HTR-8/SVneo (cell line): ENCODE measurements around the gene TRANK1.
A peak's percentile ranks its signal among the peaks of the same experiment; 100 is the strongest.

Source experiments
- DNase-seq: peaks from one replicate; pipeline ENCODE4 v3.0.0; 2011; ENCODE audit warnings: low spot score, mixed read lengths; ENCODE audit not compliant: insufficient read length
- FAIRE-seq: peaks from 2 replicates; lab custom pipeline; 2011; peaks lifted over from hg19 to GRCh38; lab: Jason Lieb, UNC

Gene TRANK1

DNA sequence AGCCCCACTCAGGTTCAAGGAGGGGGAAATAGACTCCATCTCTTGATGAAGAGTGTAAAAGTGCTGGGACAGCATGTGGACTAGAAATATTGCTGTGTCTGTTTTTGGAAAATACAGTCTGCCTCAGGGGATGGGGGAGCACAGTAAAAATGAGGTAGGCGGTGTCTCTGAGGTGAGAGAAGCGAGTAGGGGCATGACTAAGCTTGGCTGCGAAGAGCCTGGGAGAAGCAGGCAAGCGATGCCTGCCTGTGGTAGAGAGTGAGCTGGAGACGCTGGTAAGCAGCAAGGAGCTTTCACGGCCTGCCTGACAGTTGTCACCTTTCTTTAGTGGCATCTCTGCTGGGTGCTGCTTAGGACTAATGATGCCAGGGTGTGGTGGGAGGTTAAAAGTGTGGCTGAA lies 131.5 kb downstream of the TRANK1 start:
- DNase-seq = no peak
- no peak for FAIRE-seq

DNA sequence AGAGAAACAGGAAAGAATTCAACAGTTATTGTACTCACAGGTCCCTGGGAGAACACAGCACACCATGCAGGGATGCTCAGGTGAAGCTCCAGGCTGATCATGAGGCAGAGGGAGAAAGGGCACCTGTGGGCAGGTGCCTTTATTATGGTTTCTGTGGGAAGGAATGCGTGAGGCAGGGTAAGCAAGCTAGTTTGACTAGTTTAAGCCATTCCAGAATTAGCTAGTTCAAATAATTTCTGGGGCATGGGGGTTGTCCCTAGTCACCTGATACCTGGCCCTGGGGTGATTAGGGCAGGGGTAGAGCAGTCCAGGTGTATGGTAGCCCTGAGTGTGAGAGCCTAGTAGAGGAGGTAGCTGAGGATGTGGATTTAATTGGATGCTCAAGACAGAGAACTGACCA lies 132.6 kb downstream of the TRANK1 start:
- DNase-seq (no peak), FAIRE-seq (no peak)

DNA sequence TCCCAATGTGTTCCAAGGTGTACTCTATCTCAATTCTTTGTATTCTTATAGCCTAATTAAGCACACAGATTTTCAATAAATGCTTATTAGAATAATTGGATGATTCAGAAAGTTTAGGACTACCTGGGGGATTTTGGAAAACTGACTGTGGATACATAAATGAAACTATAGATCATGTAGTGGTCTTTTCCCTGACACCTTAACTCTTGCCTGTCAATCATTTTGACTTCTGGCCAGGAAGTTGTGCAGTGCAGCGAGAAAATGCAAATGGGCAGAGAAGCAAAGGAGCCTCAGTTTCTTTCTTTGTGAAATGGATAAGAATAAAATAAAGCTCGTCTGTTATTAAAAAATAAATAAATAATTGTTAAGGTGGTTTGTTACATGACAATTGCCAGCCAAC lies 133.1 kb downstream of the TRANK1 start:
- no peak for DNase-seq
- no peak for FAIRE-seq

DNA sequence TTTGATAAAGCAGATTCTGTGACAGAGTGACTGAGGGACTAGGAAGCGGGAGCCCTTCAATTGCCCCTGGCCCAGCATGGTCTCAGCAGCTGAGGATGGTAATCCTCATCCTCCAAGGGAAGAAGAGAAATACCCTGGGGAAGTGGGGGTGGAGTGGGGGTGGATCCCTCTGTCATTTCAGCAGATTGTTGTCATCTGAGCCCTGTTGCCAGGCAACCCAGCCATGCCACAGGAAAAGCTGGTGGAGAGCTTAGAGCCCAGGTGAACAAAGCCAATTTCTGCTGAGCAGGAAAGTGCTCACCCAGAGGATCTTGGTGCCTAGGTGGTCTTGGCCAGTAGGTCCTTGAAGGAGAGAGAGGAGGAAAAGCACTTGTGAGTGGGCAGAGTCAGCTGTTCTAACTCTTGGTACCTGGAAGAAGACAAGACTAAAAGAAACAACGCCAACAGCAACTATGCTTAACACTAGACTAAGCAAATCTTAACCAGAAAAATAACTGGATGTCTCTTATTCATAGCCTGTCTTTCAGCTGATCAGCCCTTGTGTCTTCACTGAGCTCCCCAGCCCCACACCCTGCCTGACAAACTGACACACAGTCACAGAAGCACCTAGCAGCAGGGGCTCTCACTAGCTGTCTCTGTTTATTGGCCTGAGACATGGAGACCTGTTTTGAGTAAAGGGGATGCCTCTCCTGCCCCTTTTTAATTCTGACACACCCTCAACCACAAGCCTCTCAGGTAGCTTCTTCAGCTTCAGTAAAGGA lies 140.4 kb downstream of the TRANK1 start:
- no peak for FAIRE-seq
- DNase-seq = no peak

DNA sequence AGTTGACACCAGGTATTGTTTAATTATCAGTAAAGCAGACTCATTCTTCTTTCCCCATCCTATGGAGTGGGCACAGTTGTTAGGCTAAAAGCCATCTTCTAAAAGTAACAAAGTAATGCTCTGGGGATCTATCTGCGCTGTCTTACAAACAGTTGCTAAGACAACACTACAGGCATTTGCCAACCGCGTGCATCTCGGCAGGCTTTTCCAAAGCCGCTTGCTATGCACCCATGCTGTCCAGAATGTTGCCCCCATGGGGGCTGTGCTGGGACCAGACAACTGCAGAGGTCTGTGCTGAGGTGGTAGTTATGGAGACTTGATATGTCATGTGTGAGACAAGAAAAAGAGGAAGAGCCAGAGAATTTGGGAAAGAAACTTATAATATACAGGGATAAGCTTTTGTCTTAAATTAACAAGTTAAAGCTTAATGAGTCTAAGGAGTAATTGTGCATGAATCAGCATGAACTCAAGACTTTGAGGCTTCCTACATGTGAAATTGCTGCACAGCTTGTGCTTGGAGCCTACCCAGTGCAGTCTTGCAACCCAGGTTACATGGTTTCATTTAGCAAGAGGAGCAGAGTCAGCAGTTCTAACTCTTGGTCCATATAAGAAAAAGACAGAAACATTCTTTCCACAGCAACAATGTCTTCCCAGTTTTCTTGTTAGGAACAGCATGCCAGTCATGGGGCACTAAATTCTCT lies 141.6 kb downstream of the TRANK1 start:
- DNase-seq (no peak), FAIRE-seq (no peak)

DNA sequence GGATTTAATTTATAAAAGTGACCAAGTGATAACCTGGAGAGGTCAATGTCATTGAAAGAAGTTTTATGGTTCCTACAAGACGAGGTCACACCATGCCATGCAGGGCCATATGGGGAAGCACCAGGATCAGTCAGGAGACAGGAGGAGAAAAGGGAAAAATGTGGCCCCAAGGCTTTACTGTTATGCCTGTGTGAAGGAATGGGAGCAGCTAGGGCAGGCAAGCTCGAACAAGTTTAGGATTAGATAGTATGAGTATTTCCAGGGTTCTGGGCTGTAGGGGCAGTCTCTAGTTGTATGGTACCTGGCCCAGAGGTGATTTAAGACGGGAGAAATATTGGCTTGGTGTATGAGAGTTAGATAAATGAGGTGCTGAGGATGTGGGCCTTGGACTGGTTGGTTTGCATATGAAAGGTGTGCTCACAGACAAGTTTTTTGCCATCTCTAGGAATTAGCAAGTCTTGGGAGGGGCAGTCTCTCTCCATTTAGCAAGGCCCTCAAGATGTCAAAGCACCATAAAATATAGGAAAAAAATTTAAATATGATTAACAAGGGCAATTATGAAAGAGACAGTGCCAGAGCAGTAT lies 144.2 kb downstream of the TRANK1 start:
- no peak for FAIRE-seq
- no peak for DNase-seq

DNA sequence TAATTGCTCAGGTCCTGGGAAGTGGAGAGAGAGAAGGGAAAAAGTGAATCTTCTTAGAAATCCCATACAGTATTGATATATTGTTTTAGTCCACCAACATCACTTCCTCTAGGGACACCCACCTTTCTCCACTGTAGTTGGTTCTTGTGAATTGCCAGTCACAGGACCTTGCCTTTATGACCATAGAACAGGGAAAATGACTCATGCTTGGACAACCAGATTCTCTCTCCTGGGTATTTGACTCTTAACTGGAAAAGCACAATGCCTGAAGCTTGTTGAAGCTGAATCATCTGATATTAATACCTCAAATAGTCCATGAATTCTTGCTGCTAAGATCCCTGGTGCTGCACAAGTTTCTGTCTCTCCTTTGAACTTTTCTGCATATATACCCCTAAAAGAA lies 148.0 kb downstream of the TRANK1 start:
- DNase-seq = no peak
- FAIRE-seq = no peak

DNA sequence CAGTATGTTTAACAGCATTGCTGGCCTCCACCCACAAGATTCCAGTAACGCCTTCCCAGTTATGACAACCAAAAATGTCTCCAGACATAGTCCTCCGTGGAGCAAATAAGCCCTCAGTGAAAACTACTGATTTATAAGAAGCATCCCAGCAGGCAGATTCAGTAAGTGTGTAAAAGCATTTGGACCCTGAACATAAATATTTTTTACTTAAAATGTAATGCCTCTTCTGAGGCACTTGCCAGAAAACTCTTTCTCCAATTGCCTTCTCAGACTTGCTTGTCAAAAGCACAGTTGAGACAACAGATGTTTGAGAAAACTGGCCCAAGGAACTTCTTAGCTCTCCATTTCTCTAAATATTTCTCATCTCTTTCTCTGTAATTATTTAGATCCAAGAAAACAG lies 148.7 kb downstream of the TRANK1 start:
- DNase-seq (no peak), FAIRE-seq (no peak)

DNA sequence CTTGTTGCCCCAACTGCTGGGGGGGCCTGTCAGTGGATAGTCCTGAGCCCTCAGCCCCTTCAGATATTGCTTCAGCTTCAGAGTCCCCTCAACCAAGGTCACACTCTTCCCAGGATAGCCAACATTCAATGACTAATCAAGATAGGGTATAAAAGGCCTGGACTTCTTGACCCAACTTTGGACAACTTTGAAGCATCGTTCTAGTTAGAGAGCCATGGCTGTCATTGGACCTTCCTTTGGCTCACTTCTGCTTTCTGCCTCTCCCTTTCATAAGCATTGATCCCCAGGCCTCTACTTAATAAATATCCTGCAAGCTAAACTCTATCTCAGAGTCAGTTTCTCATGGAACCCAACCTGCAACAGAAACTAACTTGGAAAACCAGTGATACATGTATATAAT lies 149.2 kb downstream of the TRANK1 start:
- FAIRE-seq (no peak), DNase-seq (no peak)

DNA sequence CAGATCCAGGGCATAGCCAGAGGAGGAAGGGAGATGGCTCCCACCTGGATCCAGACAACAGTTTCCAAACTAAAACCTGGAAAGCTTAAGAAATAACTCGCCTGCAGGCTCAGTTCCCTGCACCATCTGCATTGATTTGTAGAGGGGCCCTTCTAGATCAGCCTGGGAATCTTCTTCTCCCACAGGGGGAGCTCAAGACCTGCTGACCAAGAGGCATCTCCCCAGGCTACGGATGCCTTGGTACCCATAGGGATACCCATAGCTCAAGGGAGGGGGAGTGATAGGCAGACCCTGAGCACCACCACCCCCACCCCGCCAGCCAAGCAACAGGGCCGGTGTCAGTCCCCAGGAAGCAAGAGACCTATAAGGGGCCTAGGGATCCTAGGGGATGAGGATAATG lies 152.5 kb downstream of the TRANK1 start:
- DNase-seq (peak; percentile 10), FAIRE-seq (no peak)

DNA sequence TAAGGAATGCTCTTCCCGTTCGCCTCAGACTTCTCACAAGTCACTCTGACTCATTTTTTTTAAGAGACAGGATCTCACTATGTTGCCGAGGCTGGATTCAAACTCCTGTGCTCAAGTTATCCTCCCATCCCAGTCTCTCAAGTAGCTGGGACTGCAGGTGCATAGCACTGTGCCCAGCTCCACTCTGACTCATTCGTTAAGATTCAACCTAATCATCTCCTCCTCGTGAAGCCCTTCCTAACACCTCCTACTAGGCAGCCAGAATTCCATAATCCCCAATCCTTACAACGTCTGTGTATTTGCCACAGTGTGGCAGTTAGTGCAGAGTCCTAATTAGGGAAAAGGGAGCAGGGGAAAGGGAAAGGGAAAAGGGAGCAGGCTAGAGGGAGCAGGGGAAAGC lies 154.1 kb downstream of the TRANK1 start:
- DNase-seq (no peak), FAIRE-seq (no peak)

DNA sequence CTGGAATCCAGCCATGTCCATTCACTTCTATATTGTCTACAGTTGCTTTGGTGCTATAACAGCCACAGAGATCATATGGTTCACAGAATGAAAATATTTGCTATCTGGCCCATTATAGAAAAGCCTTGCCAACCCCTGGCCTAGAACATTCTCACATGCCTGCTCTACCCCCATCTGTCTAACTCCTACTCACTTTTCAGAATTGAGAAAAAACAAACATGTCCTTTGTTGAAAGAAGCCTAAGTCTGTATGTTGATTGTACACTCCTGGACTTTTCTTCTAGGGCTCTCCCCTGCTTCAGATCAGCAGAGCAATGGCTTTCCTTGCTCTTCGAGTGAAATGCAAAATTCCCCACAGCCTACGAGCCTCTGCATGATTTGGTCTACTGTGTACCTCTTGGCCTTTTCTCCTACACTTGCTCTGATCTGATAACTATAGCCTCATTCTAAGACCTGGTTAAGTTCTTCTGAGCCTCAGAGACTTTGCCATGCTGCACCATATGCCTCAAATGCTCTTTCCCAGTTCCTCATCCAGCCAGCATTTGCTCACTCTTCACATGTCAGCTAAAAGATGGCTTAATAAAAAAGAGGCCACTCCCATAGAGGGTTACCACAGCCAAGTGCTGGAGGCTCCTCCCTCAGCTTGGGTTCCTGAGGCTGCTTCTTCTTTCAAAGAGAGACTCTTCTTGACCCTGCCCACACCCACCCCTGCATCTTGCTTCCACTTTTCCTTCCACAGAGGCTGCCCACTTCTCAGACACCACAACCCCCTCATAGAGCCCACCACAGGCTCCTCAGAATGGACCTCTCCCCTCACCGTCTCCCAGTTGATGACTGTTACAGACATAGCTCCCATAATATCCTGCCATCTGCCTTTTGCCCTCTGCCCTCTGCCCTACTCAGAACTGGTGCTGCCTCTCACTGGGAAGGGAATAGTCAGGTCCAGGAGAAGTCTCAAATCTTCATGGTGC lies 157.6 kb downstream of the TRANK1 start:
- FAIRE-seq (no peak), DNase-seq (no peak)

DNA sequence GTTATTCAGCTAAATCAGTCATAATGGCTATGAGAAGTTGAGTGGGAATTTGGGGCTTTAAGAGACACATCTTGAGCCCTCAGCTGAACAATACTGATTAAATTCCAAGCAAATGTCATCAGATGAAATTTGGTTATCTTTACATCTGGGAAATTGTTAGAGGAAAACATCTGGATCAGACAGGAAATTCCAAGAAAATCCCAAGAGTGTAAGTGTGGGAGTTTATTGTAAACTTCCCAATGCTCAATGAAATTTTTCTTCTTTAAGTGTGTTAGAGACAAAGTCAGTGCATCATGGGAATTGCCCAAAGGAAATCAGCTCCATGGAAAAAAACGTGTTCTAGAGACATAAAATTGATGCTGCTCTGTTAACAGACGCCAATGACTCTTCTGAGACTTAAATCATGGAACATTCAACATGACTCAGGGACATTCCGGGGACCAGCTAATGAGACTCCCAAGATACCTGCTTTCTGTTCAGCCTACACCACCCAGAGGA lies 160.7 kb downstream of the TRANK1 start:
- no peak for FAIRE-seq
- no peak for DNase-seq

DNA sequence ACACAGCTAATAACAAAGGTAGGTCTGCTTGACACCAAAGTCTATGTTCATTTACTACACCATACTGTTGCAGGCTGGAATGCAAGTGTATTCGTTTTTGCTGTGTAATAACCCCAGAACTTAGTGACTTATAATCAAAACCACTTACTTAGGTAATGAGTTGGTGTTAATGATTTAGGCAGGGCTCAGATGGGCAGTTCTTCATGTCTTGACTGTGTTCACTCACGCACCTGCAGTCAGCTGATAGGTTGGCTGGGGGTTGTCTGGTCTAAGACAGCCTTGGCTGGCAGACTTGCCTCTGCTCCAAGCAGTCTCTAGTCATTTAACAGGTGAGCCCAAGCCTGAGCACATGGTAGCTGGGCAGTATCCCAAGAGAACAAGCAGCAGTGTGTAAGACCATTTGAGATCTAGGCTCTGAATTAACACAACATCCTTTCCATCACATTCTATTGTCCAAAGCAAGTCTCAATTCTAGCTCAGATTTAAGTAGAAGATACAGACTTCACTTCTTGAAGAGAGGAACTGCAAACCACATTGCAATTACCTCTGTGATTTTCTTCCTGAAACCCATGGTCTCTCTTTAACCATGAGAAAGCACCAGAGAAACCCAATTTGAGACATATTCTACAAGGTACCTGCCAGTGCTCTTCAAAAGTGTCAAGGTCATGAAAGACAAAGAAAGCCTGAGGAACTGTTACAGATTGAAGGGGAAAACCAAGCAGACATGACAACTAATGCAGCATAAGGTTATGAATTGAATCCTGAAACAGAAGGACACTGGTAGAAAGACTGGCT lies 167.2 kb downstream of the TRANK1 start:
- no peak for FAIRE-seq
- DNase-seq = no peak
